ENCODE data around the gene CHD2.
A peak's percentile ranks its signal among the peaks of the same experiment; 100 is the strongest.
"Not testable (repeated sequence)": the region's sequence is repeated elsewhere in the genome, so short reads cannot be mapped to it uniquely, and the experiment has no call there.

The CHD2 gene

GRCh38 chr15:92906563-92907081, 6.5 kb downstream of the CHD2 start:
- peak; percentile 65 for ATAC-seq
- DNase-seq: no peak

- DNase-seq (no peak), ATAC-seq (no peak)
These were observed 7.1 kb downstream of the CHD2 start for GRCh38 chr15:92907229-92907628.

- ATAC-seq (no peak), DNase-seq (peak; percentile 44)
These were observed 8.0 kb downstream of the CHD2 start for GRCh38 chr15:92907896-92908712.

GRCh38 chr15:92908713-92909057, 8.6 kb downstream of the CHD2 start:
- DNase-seq: no peak
- no peak for ATAC-seq

GRCh38 chr15:92909136-92909781, 9.1 kb downstream of the CHD2 start:
- DNase-seq (no peak), ATAC-seq (no peak)

GRCh38 chr15:92910451-92910850, 10.3 kb downstream of the CHD2 start:
- DNase-seq (no peak), ATAC-seq (no peak)

GRCh38 chr15:92914103-92914499, 14.0 kb downstream of the CHD2 start:
- ATAC-seq (no peak), DNase-seq (no peak)

- no peak for DNase-seq
- peak; percentile 70 for ATAC-seq
These were observed 14.7 kb downstream of the CHD2 start for GRCh38 chr15:92914768-92915221.

- no peak for DNase-seq
- ATAC-seq: no peak
These were observed 15.8 kb downstream of the CHD2 start for GRCh38 chr15:92915766-92916435.

GRCh38 chr15:92917598-92918407, 17.7 kb downstream of the CHD2 start:
- DNase-seq: peak; percentile 92
- peak; percentile 40 for ATAC-seq

- not testable (repeated sequence) for ATAC-seq, DNase-seq
These were observed 18.8 kb downstream of the CHD2 start for GRCh38 chr15:92918881-92919280.

- peak; percentile 37 for ATAC-seq
- no peak for DNase-seq
These were observed 20.6 kb downstream of the CHD2 start for GRCh38 chr15:92920595-92921161.

GRCh38 chr15:92921215-92922131, 21.3 kb downstream of the CHD2 start:
- peak; percentile 80 for ATAC-seq
- DNase-seq: no peak

GRCh38 chr15:92922418-92923002, 22.4 kb downstream of the CHD2 start:
- ATAC-seq (no peak), DNase-seq (no peak)

- DNase-seq: no peak
- ATAC-seq: no peak
These were observed 24.1 kb downstream of the CHD2 start for GRCh38 chr15:92924216-92924615.

- no peak for DNase-seq
- no peak for ATAC-seq
These were observed 25.3 kb downstream of the CHD2 start for GRCh38 chr15:92925454-92925853.

GRCh38 chr15:92928225-92928750, 28.2 kb downstream of the CHD2 start:
- DNase-seq (no peak), ATAC-seq (no peak)

GRCh38 chr15:92929002-92929401, 28.9 kb downstream of the CHD2 start:
- DNase-seq (no peak), ATAC-seq (no peak)

- no peak for ATAC-seq
- no peak for DNase-seq
These were observed 30.0 kb downstream of the CHD2 start for GRCh38 chr15:92930054-92930621.

- ATAC-seq: no peak
- DNase-seq: no peak
These were observed 30.7 kb downstream of the CHD2 start for GRCh38 chr15:92930776-92931175.

Measured in stimulated activated naive CD8-positive, alpha-beta T cell treated with anti-CD3 and anti-CD28 coated beads, Interleukin-15, Interleukin-2, amounts not matched to agents 100 U/mL and 50 U/mL, for 24 hours (primary cell).